ENCODE measurements around the gene COL26A1.
"Not testable (repeated sequence)": the region's sequence is repeated elsewhere in the genome, so short reads cannot be mapped to it uniquely, and the experiment has no call there.

Gene COL26A1

GRCh38 chr7:101330011-101330484 is 32.6 kb upstream of the COL26A1 start:
- Histone ChIP-seq H3K4me1 (no peaks in the 10 kb centered on the region), H3K27me3 (peaks cover 0 to 39% of the 10 kb centered on the region in 2 donors), H3K36me3 (no peaks in the 10 kb centered on the region), H3K27ac (no peak overlapping the region), H3K4me3 (no peak overlapping the region), H3K9me3 (no peaks in the 10 kb centered on the region)
- intact Hi-C loops (cut with DNase I; ENCODE audit: low total_unique reads), result no loop called here
- TF ChIP-seq CTCF (IDR thresholded peaks at IDR 0.05), result no peak
- DNase-seq, result no peak

DNA sequence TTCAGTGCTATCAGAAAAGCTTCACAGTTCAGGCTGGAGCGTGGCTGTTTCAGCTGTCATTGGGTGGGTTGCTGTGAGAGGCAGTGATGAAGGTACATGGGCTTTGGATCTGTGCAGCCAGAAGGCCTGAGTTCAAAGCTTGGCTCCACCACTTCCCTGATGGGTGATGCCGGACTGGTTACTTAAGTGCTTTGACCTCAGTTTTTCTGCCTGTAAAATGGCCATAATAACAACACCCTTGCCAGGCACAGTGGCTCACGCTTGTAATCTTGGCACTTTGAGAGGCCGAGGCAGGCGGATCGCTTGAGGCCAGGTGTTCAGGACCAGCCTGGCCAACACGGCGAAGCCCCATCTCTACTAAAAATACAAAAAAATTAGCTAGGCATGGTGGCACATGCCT is 30.6 kb upstream of the COL26A1 start:
- Histone ChIP-seq H3K27ac (no peak overlapping the region), H3K4me1 (no peaks in the 10 kb centered on the region), H3K9me3 (no peaks in the 10 kb centered on the region), H3K4me3 (no peak overlapping the region), H3K27me3 (peaks cover 0 to 39% of the 10 kb centered on the region in 2 donors), H3K36me3 (no peaks in the 10 kb centered on the region)
- TF ChIP-seq CTCF (IDR thresholded peaks at IDR 0.05), result no peak
- no peak for DNase-seq
- intact Hi-C loops (cut with DNase I; ENCODE audit: low total_unique reads), result no loop called here

GRCh38 chr7:101333912-101334311 is 28.8 kb upstream of the COL26A1 start:
- H3K27ac ChIP-seq, result no peak overlapping the region
- no peaks in the 10 kb centered on the region for H3K4me1 ChIP-seq
- H3K9me3 ChIP-seq, result no peaks in the 10 kb centered on the region
- no peaks in the 10 kb centered on the region for H3K36me3 ChIP-seq
- intact Hi-C loops (cut with DNase I; ENCODE audit: low total_unique reads), result no loop called here
- TF ChIP-seq CTCF (IDR thresholded peaks at IDR 0.05), result no peak
- peaks cover 0 to 36% of the 10 kb centered on the region in 2 donors for H3K27me3 ChIP-seq
- no peak overlapping the region for H3K4me3 ChIP-seq
- no peak for DNase-seq

GRCh38 chr7:101340379-101340778 is 22.3 kb upstream of the COL26A1 start:
- H3K4me1 ChIP-seq, result no peaks in the 10 kb centered on the region
- H3K36me3 ChIP-seq, result no peaks in the 10 kb centered on the region
- no peak for TF ChIP-seq CTCF (IDR thresholded peaks at IDR 0.05)
- peaks cover 0 to 5% of the 10 kb centered on the region in 2 donors for H3K27me3 ChIP-seq
- no peak for DNase-seq
- H3K27ac ChIP-seq, result no peak overlapping the region
- H3K4me3 ChIP-seq, result no peak overlapping the region
- intact Hi-C loops (cut with DNase I; ENCODE audit: low total_unique reads), result no loop called here
- no peaks in the 10 kb centered on the region for H3K9me3 ChIP-seq

- DNase-seq, result no peak
- H3K27me3 ChIP-seq, result peaks cover 0 to 10% of the 10 kb centered on the region in 2 donors
- H3K9me3 ChIP-seq, result no peaks in the 10 kb centered on the region
- no peaks in the 10 kb centered on the region for H3K4me1 ChIP-seq
- TF ChIP-seq CTCF (IDR thresholded peaks at IDR 0.05), result no peak
- intact Hi-C loops (cut with DNase I; ENCODE audit: low total_unique reads), result no loop called here
- no peak overlapping the region for H3K4me3 ChIP-seq
- no peak overlapping the region for H3K27ac ChIP-seq
- H3K36me3 ChIP-seq, result no peaks in the 10 kb centered on the region
These were observed 19.8 kb upstream of the COL26A1 start for GRCh38 chr7:101342892-101343291.

DNA sequence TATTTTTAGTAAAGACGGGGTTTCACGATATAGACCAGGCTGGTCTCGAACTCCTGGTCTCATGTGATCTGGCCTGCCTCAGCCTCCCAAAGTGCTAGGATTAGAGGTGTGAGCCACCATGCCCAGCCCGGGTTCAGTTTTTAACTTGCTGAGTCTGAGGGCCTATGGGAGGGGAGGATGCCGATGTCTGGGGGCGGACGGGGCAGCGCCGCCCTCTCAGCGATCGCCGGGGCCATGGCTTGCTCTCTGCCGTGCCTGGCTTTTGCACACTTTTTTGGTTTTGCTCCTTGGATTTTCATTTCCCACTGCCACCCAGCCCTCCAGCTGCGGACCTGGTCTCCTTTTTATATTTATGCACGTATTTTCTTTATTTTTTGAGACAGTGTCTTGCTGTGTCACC is 15.2 kb upstream of the COL26A1 start:
- Histone ChIP-seq H3K36me3 (no peaks in the 10 kb centered on the region), H3K4me3 (no peak overlapping the region), H3K27ac (no peak overlapping the region), H3K9me3 (no peaks in the 10 kb centered on the region), H3K27me3 (peaks cover 0 to 17% of the 10 kb centered on the region in 2 donors), H3K4me1 (no peaks in the 10 kb centered on the region)
- TF ChIP-seq CTCF (IDR thresholded peaks at IDR 0.05), result no peak
- DNase-seq, result no peak
- intact Hi-C loops (cut with DNase I; ENCODE audit: low total_unique reads), result no loop called here

DNA sequence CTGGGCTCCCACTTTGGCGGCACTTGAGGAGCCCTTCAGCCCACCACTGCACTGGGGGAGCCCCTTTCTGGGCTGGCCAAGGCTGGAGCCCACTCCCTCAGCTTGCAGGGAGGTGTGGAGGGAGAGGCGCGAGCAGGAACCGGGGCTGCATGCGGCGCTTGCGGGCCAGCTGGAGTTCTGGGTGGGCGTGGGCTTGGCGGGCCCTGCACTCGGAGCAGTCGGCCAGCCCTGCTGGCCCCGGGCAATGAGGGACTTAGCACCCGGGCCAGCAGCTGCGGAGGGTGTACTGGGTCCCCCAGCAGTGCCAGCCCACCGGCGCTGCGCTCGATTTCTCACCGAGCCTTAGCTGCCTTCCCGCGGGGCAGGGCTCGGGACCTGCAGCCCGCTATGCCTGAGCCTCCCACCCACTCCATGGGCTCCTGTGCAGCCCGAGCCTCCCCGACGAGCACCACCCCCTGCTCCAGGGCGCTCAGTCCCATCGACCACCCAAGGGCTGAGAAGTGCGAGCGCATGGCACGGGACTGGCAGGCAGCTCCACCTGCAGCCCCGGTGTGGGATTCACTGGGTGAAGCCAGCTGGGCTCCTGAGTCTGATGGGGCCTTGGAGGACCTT is 14.1 kb upstream of the COL26A1 start:
- intact Hi-C loops (cut with DNase I; ENCODE audit: low total_unique reads); H3K27ac ChIP-seq; H3K9me3 ChIP-seq; H3K4me1 ChIP-seq; DNase-seq; H3K4me3 ChIP-seq; H3K36me3 ChIP-seq: not testable (repeated sequence)
- H3K27me3 ChIP-seq, result peaks cover 0 to 17% of the 10 kb centered on the region in 2 donors

DNA sequence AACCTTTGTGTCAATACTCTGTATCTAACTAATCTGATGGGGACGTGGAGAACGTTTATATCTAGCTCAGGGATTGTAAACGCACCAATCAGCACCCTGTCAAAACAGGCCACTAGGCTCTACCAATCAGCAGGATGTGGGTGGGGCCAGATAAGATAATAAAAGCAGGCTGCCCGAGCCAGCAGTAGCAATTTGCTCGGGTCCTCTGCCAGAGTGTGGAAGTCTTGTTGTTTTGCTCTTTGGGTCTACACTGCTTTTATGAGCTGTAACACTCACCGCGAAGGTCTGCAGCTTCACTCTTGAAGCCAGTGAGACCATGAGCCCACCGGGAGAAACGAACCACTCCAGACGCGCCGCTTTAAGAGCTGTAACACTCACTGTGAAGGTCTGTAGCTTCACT is 13.4 kb upstream of the COL26A1 start:
- H3K4me3 ChIP-seq; H3K27ac ChIP-seq; H3K36me3 ChIP-seq; H3K9me3 ChIP-seq; intact Hi-C loops (cut with DNase I; ENCODE audit: low total_unique reads); DNase-seq; H3K4me1 ChIP-seq: not testable (repeated sequence)
- H3K27me3 ChIP-seq, result peaks cover 0 to 22% of the 10 kb centered on the region in 2 donors
